HG03460 (cell line): Measurements from ENCODE around the gene PDCD11.
"Not testable (repeated sequence)": the region's sequence is repeated elsewhere in the genome, so short reads cannot be mapped to it uniquely, and the experiment has no call there.

Experiments
- ATAC-seq: cut with Tn5 transposase; IDR thresholded peaks from one replicate; pipeline ENCODE4 v1.9.1; 2021; ENCODE audit not compliant: unreplicated experiment

The PDCD11 gene

DNA sequence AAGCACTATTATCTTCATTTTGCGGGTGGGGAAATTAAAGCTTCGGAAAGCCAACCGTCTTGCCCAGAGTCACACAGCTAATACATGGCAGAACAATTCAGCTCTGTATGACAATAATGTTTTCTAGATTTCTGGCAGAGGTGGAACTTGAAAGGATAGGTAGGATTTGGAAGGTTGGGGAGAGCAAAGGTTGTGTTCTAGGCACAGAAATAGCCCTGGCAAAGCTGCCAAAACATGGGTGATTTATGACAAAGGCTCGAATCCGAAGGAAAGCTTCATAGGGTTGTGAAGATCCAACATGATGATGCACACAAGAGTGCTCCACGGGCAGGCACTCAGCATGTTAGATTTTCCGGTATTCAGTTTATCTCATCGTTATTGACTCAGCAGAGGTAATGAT lies 19.2 kb downstream of the PDCD11 start:
- no peak for ATAC-seq

GRCh38 chr10:103416436-103417147 lies 20.2 kb downstream of the PDCD11 start:
- no peak for ATAC-seq

DNA sequence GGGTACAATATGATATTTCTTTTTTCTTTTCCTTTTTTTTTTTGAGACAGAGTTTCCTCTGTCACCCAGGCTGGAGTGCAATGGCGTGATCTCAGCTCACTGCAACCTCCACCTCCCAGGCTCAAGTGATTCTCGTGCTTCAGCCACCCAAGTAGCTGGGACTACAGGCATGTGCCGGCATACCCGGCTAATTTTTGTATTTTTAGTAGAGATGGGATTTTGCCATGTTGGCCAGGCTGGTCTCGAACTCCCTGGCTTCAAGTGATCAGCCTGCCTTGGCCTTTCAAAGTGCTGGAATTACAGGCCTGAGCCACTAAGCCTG lies 20.7 kb downstream of the PDCD11 start:
- ATAC-seq: not testable (repeated sequence)

DNA sequence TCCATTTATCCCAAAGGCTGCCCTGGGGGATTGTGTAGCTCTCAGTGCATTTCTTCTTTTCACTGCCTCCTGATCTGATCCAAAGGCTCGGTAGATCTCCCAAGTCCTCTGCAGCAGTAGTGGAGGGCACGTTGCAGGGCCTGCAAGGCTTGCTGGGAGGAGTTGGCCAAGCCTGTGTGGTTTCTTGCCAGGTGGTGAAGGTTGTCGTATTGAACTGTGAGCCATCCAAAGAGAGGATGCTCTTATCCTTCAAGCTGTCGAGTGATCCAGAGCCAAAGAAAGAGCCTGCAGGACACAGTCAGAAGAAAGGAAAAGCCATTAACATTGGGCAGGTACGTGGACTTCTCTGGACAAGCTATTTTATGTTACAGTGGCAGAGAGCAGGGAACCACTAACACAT lies 21.2 kb downstream of the PDCD11 start:
- ATAC-seq: no peak

- ATAC-seq: no peak
Observed at GRCh38 chr10:103419101-103419500, 22.7 kb downstream of the PDCD11 start.

DNA sequence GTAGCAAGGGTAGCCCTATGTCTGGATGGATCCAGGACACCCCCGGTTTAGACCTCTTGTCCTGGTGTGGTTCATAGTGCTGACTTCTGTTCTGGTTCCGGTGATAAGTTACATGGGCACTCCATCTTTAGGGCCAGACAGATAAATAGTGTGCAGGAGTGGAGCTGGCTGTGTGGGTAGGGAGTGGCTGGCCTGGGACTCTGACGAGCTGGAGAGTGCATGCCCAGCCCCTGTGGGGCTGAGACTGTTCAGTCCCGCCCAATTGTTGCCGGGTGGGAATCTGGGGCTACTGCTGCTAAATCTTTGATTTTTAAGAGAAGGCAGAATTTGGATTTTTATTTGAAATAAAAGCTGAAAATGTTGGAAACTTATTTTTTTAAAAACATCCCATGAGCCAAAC lies 27.3 kb downstream of the PDCD11 start:
- no peak for ATAC-seq

DNA sequence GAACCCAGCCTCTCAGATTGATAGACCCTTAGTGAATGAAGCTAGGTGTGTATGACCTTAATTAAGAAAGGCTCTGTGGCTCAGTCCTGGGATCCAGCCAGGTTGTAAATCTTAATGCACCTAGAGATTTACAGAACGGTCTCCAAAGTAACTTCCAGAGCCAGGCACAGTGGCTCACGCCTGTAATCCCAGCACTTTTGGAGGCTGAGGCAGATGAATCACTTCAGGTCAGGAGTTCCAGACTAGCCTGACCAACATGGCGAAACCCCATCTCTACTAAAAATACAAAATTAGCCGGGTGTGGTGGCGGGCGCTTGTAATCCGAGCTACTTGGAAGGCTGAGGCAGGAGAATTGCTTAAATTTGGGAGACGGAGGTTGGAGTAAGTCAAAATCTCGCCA lies 31.4 kb downstream of the PDCD11 start:
- no peak for ATAC-seq

DNA sequence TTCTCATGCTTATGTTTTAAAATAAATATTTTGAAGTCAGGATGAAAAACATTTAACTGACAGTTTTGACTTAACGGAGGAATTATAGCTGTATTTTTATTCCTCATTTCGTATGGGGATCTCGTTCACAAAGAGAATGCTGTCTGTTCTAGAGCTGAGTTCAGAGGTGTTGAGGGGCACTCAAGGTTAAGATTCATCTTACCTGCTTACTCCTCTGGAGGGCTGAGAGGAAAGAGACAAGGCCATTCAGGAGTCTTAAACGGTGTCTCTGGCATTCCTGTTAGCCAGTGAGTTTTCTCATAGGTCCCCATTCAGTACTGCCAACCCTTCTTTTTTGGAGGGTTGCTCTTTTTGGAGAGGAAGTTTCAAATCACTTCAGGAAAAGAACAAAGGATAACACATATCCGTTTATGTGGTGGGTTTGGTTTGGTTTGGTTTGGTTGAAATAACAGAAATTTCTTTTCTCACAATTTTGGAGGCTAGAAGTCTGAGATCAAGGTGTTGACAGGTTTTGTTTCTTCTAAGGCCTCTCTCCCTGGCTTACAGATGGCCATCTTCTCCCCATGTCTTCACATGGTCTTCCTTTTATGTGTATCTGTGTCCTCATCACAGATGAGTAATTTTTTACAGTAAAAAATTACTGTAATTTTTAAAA lies 32.7 kb downstream of the PDCD11 start:
- no peak for ATAC-seq

DNA sequence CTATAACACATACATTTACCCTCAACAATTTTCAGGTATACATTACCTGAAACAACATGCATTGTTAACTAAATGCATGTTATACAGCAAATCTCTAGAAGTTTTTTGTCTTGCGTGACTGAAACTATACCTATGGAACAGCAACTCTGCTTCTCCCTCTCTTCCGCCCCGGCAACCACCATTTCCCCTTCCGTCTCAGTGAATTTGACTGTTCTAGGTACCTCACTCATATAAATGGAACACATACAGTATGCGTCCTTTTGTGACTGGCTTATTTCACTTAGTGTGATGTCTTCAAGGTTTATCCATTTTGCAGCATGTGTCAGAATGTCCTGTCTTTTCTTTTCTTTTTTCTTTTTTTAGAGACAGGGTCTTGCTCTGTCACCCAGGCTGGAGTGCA lies 33.2 kb downstream of the PDCD11 start:
- no peak for ATAC-seq

GRCh38 chr10:103431902-103432301 lies 35.5 kb downstream of the PDCD11 start:
- no peak for ATAC-seq

GRCh38 chr10:103433858-103434257 lies 37.4 kb downstream of the PDCD11 start:
- ATAC-seq: no peak

DNA sequence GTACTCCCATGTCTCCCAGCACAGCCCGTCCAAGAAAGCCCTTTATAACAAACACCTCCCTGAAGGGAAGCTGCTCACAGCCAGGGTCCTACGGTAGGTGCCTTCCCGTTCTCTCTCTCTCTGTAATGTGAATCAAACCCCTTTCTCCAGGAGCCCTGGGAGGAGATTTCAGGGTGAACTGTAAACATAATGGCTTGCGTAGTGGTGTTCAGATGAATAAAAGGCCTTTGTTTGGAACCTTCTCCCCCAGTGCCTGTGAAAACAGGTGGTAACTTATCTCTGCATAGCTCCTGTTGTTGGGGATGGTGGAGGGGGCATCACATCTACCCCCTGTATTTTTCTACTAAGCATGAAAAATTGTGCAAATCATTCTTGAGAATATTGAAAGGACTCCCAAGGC lies 43.4 kb downstream of the PDCD11 start:
- ATAC-seq: no peak

- ATAC-seq: no peak
Observed at GRCh38 chr10:103440416-103440815, 44.0 kb downstream of the PDCD11 start.

GRCh38 chr10:103441206-103441605 lies 44.8 kb downstream of the PDCD11 start:
- no peak for ATAC-seq

GRCh38 chr10:103441611-103442010 lies 45.2 kb downstream of the PDCD11 start:
- ATAC-seq: no peak

GRCh38 chr10:103442031-103442461 lies 45.6 kb downstream of the PDCD11 start:
- ATAC-seq: no peak

DNA sequence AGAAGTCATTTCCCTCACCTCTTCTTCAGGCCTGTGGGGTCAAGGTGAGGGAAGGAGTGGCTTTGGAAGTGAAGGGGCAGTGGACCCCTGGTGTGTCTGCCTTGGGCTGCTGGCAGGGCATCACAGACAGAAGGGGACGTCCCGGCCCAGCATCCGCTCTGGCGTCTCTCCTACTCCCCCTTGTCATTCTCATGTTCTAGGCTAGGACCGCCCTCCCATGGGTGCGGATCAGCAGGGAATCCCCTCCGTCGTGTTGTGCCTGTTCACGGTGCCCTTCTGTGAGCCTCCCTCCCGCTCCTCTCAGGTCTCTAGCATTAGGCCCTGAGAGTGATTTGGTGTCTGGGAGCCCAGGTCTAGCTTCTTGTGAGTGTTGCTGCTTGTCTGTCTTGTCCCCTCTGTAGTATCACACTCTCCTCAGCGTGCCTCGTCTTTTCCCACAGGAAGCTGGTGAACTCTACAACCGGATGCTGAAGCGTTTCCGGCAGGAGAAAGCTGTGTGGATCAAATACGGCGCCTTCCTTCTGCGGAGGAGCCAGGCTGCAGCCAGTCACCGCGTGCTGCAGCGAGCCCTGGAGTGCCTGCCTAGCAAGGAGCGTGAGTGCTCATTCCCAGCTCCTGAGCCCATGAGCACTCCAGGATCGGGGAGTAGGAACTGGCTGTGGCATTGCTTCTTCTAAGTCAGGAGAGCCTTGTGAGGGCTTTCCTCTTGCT lies 47.2 kb downstream of the PDCD11 start:
- no peak for ATAC-seq

DNA sequence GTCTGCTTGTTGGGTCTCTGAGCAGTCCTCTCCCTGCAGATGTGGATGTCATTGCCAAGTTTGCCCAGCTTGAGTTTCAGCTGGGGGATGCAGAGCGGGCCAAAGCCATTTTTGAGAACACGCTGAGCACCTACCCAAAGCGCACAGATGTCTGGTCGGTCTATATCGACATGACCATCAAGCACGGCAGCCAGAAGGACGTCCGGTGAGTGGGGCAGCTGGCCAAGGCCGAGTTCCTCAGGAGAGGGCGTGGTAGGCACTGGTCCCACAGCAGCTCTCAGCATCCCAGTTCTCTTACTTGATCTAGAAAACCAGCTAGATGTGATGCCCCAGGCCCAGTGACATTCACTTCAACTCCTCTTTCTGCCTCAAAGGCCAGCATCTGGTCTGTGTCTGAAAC lies 48.1 kb downstream of the PDCD11 start:
- ATAC-seq: no peak

GRCh38 chr10:103445366-103445765 lies 48.9 kb downstream of the PDCD11 start:
- ATAC-seq: no peak

DNA sequence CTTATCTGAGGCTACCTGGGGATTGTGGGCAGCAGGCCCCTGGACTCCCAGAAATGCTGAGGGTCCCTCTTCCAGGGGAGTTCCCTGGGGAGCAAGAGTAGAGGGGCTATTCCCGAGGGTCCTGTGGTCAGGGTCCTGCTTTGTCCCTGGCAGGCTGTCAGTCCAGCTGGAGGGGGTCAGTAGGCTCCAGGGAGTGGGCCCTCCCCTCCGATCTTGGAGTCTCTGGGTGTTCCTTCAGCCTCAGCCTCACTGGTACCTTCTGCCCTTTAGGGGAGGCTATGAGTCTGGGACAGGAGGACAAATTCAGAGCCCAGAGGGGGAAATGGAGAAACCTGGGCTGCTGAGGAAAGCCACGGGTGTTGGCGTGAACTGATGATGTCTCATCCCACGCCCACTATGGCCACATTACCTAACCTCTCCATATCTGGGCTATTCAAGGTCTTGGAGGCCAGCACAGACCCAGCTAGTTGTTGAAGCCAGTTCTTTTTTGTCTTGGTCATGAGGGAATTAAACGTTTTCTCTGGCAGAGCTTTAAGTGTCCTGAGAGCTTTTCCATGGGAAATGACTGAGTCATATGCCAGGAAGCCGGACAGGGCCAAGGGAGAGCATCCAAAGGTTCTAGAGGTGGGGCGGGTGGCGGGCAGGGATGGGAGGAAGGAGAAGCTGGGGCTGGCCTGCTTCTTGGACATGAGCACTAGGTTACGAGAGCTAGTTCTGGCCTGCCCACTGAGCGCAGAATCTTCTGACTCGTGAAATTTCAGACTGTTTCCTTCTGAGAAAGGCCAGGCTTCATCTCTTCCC lies 49.5 kb downstream of the PDCD11 start:
- no peak for ATAC-seq

DNA sequence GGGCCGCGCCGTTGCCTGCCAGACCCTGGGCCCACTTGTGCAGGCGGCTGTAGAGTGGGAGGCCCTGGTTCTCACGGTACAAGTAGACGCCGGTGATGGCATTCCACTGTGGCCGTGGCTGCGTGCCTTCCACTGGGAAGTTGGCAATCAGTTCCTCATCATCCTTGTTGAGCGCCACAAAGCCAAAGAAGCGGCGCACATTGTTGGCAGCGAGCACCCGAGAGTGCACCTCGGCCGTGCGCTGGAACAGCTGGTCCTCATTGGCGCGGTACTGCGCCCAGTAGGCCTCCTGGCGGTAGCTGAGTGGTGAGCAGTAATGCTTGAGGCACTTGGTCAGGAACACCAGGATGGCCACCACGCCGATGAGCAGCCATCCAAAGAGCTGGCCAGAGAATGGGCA lies 50.8 kb downstream of the PDCD11 start:
- ATAC-seq: no peak

DNA sequence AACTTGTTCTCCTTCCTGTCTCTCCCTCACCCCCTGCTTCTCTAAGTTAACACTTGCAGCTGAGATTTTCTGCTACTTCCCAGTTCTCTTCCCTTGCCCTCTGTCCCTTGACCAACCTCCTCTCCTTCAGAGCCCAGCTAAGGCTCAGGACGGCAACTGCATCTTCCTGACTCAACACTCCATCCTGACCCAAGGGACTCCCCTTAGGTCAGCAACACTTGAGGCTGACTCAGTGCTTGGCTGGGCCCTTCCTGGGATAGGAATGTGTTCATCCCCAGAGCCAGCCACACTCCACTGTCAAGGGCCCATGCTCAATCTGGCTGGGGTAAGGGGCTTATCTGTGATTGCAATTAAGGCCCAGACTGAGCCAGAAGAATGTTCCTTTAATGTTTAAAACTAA lies 52.3 kb downstream of the PDCD11 start:
- ATAC-seq: no peak
